ENCODE measurements around the gene ZNF30.

- TF ChIP-seq, protein P1, sequence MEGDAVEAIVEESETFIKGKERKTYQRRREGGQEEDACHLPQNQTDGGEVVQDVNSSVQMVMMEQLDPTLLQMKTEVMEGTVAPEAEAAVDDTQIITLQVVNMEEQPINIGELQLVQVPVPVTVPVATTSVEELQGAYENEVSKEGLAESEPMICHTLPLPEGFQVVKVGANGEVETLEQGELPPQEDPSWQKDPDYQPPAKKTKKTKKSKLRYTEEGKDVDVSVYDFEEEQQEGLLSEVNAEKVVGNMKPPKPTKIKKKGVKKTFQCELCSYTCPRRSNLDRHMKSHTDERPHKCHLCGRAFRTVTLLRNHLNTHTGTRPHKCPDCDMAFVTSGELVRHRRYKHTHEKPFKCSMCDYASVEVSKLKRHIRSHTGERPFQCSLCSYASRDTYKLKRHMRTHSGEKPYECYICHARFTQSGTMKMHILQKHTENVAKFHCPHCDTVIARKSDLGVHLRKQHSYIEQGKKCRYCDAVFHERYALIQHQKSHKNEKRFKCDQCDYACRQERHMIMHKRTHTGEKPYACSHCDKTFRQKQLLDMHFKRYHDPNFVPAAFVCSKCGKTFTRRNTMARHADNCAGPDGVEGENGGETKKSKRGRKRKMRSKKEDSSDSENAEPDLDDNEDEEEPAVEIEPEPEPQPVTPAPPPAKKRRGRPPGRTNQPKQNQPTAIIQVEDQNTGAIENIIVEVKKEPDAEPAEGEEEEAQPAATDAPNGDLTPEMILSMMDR (conservative IDR thresholded peaks at IDR 0.05): no peak
- TF ChIP-seq ZFX (IDR thresholded peaks at IDR 0.05): peak; percentile 58; the same call in 1 of the 2 replicates
Measured at GRCh38 chr19:34963573-34964406, 37.1 kb downstream of the ZNF30 start, which contains the start of gene ZNF792.

Data from C4-2B (cell line).